ENCODE measurements around the gene STK38. TPM values are rescaled to one million over a fixed set of nuclear protein-coding genes. Genes with fewer than 3 reads are reported as not detected.

Gene STK38
- total RNA-seq, 1 donor from 2014 or later, result 51.6 TPM

DNA sequence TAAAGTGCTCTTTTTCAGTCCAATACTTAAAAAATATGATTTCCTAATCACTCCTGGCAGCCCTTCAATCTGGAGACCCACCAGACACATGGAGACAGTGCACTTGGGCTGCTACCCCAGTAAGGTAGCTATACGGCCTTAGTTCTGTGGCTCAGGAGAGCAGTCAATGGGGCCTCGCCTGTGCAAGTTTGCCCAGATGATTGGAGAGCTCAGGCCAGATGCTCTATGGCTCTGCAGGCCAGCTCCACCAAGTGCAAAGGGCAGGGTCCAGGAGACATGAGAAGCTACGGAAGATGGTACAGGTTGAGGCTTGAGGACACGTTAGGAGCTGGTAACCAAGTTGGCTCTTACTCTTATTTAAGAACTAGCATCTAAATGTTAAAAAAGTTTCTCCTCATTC, 30.7 kb downstream of the STK38 start:
- no peak for DNase-seq (ENCODE audit: extremely low spot score, unreplicated experiment)
- H3K27ac Mint-ChIP-seq (ENCODE audit: unreplicated experiment), result no peak overlapping the region
- no peaks in the 10 kb centered on the region for H3K27me3 Mint-ChIP-seq (ENCODE audit: unreplicated experiment)
- peaks cover 47% of the 10 kb centered on the region for H3K36me3 Mint-ChIP-seq (ENCODE audit: unreplicated experiment)
- TF ChIP-seq, protein P1, sequence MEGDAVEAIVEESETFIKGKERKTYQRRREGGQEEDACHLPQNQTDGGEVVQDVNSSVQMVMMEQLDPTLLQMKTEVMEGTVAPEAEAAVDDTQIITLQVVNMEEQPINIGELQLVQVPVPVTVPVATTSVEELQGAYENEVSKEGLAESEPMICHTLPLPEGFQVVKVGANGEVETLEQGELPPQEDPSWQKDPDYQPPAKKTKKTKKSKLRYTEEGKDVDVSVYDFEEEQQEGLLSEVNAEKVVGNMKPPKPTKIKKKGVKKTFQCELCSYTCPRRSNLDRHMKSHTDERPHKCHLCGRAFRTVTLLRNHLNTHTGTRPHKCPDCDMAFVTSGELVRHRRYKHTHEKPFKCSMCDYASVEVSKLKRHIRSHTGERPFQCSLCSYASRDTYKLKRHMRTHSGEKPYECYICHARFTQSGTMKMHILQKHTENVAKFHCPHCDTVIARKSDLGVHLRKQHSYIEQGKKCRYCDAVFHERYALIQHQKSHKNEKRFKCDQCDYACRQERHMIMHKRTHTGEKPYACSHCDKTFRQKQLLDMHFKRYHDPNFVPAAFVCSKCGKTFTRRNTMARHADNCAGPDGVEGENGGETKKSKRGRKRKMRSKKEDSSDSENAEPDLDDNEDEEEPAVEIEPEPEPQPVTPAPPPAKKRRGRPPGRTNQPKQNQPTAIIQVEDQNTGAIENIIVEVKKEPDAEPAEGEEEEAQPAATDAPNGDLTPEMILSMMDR (IDR thresholded peaks at IDR 0.05), result no peak
- H3K4me3 Mint-ChIP-seq (ENCODE audit: unreplicated experiment), result no peak overlapping the region
- no peaks in the 10 kb centered on the region for H3K4me1 Mint-ChIP-seq (ENCODE audit: unreplicated experiment)
- no peaks in the 10 kb centered on the region for H3K9me3 Mint-ChIP-seq (ENCODE audit: unreplicated experiment)

DNA sequence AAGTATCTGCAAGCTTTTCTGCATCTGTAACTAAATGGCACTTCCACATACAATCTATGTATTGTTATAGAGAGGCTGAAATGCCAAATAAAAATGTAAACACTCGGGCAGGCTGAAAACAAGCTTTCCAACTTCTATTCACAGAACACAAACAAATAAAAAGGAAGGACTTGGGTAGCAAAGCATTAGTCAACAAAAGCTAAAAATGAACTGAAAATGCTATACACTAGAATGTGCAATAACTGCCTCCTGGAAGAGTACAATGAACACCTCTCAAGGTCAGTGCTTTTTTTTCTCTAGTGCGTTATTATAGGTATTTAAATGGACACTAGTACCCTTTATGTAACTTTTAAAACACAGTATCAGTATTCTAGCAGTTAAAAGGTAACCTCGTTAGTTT, 31.4 kb downstream of the STK38 start:
- no peaks in the 10 kb centered on the region for H3K9me3 Mint-ChIP-seq (ENCODE audit: unreplicated experiment)
- no peaks in the 10 kb centered on the region for H3K4me1 Mint-ChIP-seq (ENCODE audit: unreplicated experiment)
- TF ChIP-seq, protein P1 (IDR thresholded peaks at IDR 0.05), result no peak
- peaks cover 48% of the 10 kb centered on the region for H3K36me3 Mint-ChIP-seq (ENCODE audit: unreplicated experiment)
- H3K27me3 Mint-ChIP-seq (ENCODE audit: unreplicated experiment), result no peaks in the 10 kb centered on the region
- DNase-seq (ENCODE audit: extremely low spot score, unreplicated experiment), result no peak
- H3K4me3 Mint-ChIP-seq (ENCODE audit: unreplicated experiment), result no peak overlapping the region
- no peak overlapping the region for H3K27ac Mint-ChIP-seq (ENCODE audit: unreplicated experiment)

DNA sequence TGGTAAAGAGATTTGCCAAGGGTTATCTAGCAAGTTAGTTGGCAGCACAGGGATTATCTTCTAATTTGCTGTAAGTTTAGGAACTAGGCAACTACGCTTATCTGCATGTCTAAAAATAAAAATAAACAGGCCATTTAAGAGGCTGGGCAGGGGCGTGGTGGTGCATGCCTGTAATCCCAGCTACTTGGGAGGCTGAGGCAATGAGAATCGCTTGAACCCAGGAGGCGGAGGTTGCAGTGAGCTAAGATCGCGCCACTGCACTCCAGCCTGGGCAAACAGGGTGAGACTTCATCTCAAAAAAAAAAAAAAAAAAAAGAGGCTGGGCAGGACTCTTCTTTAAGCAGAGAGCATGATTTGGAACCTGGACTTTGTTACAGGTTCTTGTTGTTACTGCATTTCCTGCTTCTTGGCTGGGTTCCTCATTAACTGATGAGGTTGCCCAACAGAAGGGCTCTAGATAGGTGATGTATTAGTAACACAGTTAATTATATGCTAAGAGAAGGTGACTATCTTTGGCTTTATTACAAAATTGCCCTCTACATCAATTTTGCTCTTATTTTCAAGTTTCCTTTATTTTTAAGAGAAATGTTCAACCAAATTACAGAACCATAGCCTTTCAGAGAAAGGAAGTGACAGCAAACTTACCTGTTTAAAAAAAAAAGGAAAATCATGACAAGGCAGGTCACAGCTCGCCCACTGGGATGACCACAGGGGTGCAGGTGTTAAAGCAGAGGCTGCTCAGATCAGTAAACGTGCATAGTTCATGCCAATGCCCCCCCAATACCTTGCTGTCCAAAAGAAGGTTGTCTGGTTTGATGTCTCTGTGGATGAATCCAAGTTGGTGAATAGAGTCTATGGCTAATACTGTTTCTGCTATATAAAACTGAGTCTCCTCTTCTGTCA, 32.5 kb downstream of the STK38 start:
- Mint-ChIP-seq H3K4me1 (ENCODE audit: unreplicated experiment) (no peaks in the 10 kb centered on the region), H3K4me3 (ENCODE audit: unreplicated experiment) (no peak overlapping the region), H3K9me3 (ENCODE audit: unreplicated experiment) (no peaks in the 10 kb centered on the region), H3K27me3 (ENCODE audit: unreplicated experiment) (no peaks in the 10 kb centered on the region), H3K36me3 (ENCODE audit: unreplicated experiment) (peaks cover 43% of the 10 kb centered on the region), H3K27ac (ENCODE audit: unreplicated experiment) (no peak overlapping the region)
- no peak for DNase-seq (ENCODE audit: extremely low spot score, unreplicated experiment)
- TF ChIP-seq, protein P1 (IDR thresholded peaks at IDR 0.05), result no peak

DNA sequence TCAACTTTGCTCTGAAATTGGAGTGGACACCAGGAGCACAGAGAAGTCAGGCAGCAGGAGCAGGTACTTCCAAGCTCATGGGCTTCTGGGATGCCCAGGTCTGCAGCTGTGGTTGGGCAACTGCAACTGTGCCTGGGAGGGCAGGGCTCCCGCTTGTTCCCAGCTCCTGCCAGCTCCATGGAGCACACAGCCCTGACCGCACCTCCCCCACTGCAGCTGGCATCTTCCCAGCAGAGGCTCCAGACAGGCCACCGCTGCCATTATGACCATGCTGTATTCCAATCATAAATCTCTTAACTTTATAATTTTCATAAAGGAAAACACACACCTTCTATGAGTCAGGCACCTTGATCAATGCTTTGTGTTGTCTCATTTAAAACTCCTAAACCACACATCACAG, 36.9 kb downstream of the STK38 start:
- no peak overlapping the region for H3K4me3 Mint-ChIP-seq (ENCODE audit: unreplicated experiment)
- no peak overlapping the region for H3K27ac Mint-ChIP-seq (ENCODE audit: unreplicated experiment)
- H3K4me1 Mint-ChIP-seq (ENCODE audit: unreplicated experiment), result no peaks in the 10 kb centered on the region
- DNase-seq (ENCODE audit: extremely low spot score, unreplicated experiment), result no peak
- H3K9me3 Mint-ChIP-seq (ENCODE audit: unreplicated experiment), result no peaks in the 10 kb centered on the region
- TF ChIP-seq, protein P1 (IDR thresholded peaks at IDR 0.05), result no peak
- H3K27me3 Mint-ChIP-seq (ENCODE audit: unreplicated experiment), result no peaks in the 10 kb centered on the region
- H3K36me3 Mint-ChIP-seq (ENCODE audit: unreplicated experiment), result peaks cover 56% of the 10 kb centered on the region

DNA sequence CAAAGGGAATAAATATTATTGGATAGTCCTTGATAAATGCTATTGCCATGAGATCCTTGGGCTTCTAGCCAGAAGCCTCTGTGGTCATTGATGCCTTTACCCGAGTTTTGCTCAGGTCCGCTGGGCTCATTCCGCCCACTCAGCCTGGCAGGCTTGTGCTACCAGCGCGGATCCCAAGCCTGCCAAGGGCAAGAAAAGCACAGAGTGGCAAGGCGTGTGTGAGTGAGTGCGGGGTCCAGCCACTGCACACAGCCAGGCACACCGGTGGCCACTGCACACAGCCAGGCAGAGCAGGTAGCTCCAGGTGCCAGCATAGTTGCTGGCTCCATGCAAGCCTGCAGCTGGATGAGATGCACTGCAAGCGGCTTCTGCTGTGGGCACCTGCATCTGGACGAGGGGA, 38.7 kb downstream of the STK38 start:
- no peaks in the 10 kb centered on the region for H3K27me3 Mint-ChIP-seq (ENCODE audit: unreplicated experiment)
- H3K36me3 Mint-ChIP-seq (ENCODE audit: unreplicated experiment), result peaks cover 55% of the 10 kb centered on the region
- TF ChIP-seq, protein P1 (IDR thresholded peaks at IDR 0.05), result no peak
- H3K9me3 Mint-ChIP-seq (ENCODE audit: unreplicated experiment), result no peaks in the 10 kb centered on the region
- H3K27ac Mint-ChIP-seq (ENCODE audit: unreplicated experiment), result no peak overlapping the region
- no peak for DNase-seq (ENCODE audit: extremely low spot score, unreplicated experiment)
- H3K4me1 Mint-ChIP-seq (ENCODE audit: unreplicated experiment), result peaks cover 3% of the 10 kb centered on the region
- H3K4me3 Mint-ChIP-seq (ENCODE audit: unreplicated experiment), result no peak overlapping the region
